Caki2 (cell line): ENCODE data around the gene MRPS9. TPM values are rescaled to one million over a fixed set of nuclear protein-coding genes. Genes with fewer than 3 reads are reported as not detected.
A peak's percentile ranks its signal among the peaks of the same experiment; 100 is the strongest.

Experiments used
- DNase-seq: peaks from one replicate; pipeline ENCODE4 v3.0.0-alpha.2; 2015; ENCODE audit warnings: low read depth
- in situ Hi-C: cut with HindIII; loops from 2 replicates; pipeline ENCODE4 v1.10.0; 2016; ENCODE audit warnings: low sequenced_read_pairs, low pct_unique_long_range_greater_than_20kb, mixed read lengths
- total RNA-seq: library from RNA; depleted of rRNA; stranded (reverse); fragments of >200 nt; shearing (Covaris generic); gene quantifications from 2 replicates; pipeline ENCODE4 v1.2.3, GENCODE V29; 2014; ENCODE audit warnings: low replicate concordance; rRNA removed

The MRPS9 gene
- total RNA-seq: 41.8 and 62.6 TPM in 2 replicates

DNA sequence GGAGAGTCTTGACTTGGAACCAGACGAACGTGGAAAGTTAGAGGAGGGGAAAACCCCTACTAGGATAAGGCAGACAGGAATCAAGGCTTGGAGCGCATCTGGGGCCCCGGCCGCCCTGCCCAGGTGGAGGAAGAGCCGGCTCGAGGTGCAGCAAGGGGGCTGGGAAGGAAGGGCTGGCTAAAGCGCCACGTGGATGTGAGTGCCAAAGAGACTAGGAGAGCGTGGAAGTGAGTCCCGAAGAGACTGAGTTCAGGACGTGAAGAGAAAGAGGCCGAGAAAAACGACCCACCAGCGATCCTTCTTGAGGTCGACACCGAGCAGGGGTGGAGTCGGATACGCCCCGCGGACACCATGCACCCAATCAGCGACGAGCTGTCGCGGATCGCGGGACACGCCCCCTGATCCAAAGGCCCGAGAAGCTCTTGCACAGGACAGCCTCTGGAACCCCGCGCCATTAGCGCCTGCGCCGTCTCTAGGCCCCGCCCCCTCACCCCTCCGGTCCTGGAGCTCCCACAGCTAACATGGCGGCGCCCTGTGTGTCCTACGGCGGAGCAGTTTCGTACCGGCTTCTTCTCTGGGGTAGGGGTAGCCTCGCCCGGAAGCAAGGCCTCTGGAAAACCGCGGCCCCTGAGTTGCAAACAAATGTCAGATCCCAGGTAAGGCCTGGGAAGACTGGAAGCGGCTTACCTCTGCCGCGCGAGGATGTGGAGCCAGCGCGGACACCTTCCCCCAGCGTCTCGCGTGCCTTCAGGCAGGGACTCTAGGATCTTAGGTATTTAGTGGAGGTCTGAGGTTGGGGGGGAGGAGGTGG, at the start of gene MRPS9:
TSS of gene MRPS9 (plus strand) at position 498 of the 811 bp plus-strand sequence. CDS start at position 522, 24 bp downstream.
- peak; percentile 96 for DNase-seq
- in situ Hi-C loops: no loop called here

DNA sequence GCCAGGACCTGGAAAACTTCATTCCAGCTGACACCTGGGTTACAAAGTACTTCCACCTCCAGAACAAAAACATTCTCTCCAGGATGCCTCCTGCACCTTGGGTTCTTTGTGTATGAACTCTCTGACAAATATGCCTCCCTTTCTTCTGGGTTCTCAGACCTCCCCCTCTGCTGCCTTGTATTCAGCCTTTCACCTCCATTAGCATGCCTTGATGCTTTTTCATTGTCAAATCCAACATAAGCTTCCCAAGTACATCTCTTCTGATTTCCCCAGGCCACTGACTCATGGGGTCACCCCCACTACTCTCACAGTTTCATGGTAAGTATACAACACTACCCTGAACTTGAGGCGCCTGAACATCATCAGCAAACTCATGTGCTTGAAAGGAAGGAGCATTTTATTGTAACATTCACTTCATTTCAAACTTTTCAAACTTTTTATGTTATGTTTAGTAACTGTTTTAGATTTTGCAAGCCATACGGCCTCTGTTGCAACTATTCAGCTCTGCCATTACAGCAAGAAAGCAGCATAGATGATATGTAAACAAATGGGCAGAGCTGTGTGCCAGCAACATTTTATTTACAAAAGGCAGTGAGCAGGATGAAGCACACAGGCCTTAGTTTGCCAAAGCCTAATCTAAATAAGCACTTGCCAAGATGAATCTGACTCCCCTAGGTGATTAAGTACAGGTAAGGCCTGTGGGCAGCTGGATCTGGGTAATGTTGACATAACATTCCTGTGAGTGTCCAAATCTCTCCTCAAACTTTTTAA, 32.5 kb upstream of the MRPS9 start:
- no peak for DNase-seq
- in situ Hi-C loops: no loop called here

DNA sequence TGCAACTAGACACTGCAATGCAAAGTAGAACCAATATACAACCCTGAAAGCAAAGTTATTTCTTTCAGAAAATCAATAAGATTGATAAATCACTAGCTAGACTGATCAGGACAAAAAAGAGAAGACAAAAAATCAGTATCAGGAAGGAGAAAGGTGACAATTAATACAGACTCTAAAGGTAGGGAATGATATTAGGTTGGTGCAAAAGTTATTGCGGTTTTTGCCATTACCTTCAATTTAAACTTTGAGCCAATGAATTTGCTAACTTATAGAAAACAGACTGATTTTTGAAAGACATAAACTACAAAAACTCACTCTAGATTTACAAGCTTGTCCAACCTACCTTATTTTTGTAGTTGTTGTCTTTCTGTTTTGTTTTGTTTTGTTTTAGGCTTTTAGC, 30.5 kb upstream of the MRPS9 start:
- no peak for DNase-seq
- in situ Hi-C loops: no loop called here

GRCh38 chr2:105032476-105032875, 5.4 kb upstream of the MRPS9 start:
- DNase-seq: no peak
- in situ Hi-C loops: no loop called here

DNA sequence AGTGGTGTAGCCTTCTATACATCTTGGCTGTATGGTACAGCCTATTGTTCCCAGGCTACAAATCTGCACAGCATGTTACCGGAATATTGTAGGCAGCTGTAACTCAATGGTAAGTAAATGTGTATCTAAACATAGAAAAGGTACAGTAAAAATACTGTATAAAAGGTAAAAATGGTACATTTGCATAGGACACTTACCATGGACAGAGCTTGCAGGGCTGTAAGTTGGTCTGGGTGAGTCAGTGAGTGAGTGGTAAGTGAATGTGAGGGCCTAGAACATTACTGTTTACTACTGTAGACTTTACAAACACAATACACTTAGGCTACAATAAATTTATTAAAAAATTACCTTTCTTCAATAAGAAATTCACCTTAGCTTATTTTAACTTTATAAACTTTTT, 3.7 kb upstream of the MRPS9 start:
- in situ Hi-C loops: no loop called here
- no peak for DNase-seq

- DNase-seq: no peak
- in situ Hi-C loops: no loop called here
Measured at GRCh38 chr2:105038383-105039061, 653 bp downstream of the MRPS9 start.

- no peak for DNase-seq
- in situ Hi-C loops: no loop called here
Measured at GRCh38 chr2:105039559-105039958, 1.7 kb downstream of the MRPS9 start.

DNA sequence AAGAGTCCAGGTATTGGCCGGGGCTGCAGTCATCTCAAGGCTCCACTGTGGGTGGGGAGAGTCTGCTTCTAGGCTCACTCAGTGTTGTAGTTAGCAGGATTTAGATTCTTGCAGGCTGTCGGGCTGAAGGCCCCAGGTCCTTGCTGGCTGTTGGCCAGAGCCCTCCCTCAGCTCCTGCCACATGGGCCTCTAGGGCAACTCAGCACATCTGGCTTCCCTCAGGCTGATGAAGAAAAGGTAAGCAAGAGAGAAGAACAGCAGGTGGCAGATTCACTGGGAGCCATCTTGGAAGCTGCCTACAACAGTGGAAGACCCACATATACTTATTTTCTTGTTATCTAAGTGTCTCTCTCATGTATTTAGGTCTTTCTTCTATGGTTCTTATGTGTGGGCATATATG, 4.3 kb downstream of the MRPS9 start:
- no peak for DNase-seq
- in situ Hi-C loops: no loop called here

GRCh38 chr2:105052773-105053172, 14.9 kb downstream of the MRPS9 start:
- DNase-seq: no peak

GRCh38 chr2:105055613-105056012, 17.7 kb downstream of the MRPS9 start:
- in situ Hi-C loops: no loop called here
- no peak for DNase-seq

More at GRCh38 chr2:105052773-105053172, 14.9 kb downstream of the MRPS9 start:
- in situ Hi-C loops: no loop called here

DNA sequence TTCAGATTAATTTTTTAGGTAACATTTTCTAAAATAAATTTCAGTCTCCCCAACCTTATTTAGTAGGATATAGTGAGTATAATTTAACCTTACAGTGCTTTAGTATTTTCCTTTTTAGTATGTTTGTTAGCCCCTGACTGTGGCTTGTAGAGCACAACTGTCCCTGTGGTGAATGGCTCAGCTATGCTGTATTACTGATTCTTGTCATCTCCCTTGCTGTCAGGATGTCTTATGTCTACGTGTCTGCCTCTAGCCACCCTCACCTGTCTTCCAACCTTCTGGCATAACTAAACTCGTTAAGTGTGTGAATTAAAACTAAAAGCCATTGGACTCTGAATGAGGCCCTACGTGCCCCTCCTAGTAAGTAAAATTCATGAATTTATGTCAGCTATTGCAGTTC, 18.4 kb downstream of the MRPS9 start:
- in situ Hi-C loops: no loop called here
- DNase-seq: no peak

GRCh38 chr2:105057005-105057404, 19.1 kb downstream of the MRPS9 start:
- in situ Hi-C loops: no loop called here
- no peak for DNase-seq

- DNase-seq: no peak
- in situ Hi-C loops: no loop called here
Measured at GRCh38 chr2:105061560-105061959, 23.7 kb downstream of the MRPS9 start.

DNA sequence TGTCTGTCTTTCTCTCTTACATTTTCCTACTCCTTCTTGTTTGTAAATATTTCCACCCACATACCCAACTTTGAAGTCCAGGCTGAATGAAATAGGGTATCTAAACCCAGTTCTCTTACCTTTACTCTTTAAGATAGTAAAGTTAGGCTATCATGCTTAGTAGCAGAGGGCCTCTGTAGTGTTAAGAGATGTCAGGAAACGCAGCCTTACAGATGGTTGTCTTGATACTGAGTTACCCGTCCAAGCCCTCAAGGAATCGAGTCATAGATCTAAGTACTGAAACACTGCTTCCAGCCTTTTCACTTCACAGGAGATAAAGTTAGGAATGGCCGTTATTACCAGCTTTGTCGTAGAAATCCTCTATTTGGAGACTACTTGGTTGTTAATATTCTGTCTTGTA, 24.3 kb downstream of the MRPS9 start:
- in situ Hi-C loops: no loop called here
- DNase-seq: no peak

DNA sequence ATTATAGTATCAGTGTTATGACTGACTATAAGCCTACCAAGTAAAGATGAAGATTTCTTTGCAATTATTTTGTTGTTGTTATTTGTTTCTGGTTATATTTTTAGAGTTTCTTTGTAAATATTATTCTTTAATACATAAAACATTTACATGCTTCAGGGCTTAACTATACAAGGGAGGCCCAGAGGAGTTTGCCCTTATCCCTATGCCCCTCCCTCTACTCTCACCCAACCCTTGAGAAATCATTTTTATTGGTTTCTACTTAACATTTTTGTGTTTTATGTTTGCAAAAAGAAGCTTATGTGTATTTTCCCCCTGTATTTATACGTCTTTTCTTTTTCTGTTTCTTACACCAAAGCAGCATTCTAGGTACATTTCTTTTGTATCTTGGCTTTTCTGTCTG, 30.5 kb downstream of the MRPS9 start:
- DNase-seq: no peak
- in situ Hi-C loops: no loop called here

DNA sequence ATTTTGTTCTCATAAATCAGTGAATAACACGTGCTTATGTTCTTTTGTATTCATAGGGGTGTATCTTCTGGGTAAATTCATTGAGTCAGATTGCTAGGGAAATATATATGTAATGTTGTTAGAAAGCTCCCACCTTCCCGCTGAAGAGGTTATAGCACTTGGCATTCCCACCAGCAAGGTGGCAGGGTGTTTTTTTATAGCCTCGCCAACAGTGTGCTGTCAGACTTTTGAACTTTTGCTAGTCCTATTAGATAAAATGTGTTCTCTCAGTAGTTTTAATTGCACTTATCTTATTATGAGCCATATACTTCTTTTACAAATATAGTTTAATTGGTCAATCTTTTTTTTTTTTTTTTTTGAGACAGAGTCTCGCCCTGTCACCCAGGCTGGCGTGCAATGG, 31.0 kb downstream of the MRPS9 start:
- DNase-seq: no peak
- in situ Hi-C loops: no loop called here

DNA sequence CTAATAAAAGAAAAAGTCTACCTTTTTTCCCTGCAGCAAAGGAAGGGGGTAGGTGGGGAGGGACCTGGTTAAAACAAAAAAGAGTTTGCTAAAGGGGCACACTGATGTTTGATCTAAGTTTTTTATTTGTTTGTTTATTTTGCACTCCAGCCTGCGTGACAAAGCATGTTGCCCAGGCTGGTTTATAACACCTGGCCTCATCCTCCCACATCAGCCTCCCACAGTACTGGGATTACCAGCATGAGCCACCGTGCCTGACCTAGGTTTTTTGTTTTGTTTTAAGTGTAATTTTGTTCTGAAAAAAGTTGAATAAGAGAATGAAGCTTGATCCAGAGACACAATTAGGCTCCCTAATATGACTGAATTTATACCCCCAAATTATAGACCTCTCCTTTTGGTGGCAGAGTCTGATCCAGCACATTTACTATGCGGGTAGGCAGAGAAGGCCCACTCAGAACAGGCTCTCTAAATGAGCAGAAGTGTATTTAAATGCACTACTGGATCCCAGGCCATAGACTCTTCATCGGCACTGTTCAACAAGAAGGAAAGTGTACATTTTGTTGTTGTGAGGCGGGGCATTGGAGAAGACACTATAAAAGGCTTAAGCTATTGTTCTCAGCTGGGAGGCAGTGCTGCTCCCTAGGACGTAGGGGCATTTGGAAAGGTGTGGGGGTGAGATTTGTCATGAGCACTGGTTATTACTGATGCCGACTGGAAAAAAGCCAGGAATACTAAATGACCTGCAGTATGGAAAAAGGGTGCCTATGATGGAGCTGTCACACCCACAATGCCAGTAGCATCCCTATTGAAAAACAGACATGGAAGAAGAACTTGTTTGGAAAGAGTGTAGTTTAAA, 32.4 kb downstream of the MRPS9 start:
- in situ Hi-C loops: no loop called here

GRCh38 chr2:105071379-105071778, 33.5 kb downstream of the MRPS9 start:
- DNase-seq: no peak
- in situ Hi-C loops: no loop called here

More for the DNA sequence above, 32.4 kb downstream of the MRPS9 start:
- no peak for DNase-seq
